NOMO-1 treated with dmso at 0.1 percent for 144 hours (cell line): ENCODE data around the gene MB21D2.

Experiments
- DNase-seq: peaks from one replicate; lab custom pipeline; 2025; ENCODE audit not compliant: unreplicated experiment; lab: John Stamatoyannopoulos, UW

Gene MB21D2

GRCh38 chr3:192892981-192893700 is 24.5 kb downstream of the MB21D2 start:
- DNase-seq = peak; percentile 86

DNA sequence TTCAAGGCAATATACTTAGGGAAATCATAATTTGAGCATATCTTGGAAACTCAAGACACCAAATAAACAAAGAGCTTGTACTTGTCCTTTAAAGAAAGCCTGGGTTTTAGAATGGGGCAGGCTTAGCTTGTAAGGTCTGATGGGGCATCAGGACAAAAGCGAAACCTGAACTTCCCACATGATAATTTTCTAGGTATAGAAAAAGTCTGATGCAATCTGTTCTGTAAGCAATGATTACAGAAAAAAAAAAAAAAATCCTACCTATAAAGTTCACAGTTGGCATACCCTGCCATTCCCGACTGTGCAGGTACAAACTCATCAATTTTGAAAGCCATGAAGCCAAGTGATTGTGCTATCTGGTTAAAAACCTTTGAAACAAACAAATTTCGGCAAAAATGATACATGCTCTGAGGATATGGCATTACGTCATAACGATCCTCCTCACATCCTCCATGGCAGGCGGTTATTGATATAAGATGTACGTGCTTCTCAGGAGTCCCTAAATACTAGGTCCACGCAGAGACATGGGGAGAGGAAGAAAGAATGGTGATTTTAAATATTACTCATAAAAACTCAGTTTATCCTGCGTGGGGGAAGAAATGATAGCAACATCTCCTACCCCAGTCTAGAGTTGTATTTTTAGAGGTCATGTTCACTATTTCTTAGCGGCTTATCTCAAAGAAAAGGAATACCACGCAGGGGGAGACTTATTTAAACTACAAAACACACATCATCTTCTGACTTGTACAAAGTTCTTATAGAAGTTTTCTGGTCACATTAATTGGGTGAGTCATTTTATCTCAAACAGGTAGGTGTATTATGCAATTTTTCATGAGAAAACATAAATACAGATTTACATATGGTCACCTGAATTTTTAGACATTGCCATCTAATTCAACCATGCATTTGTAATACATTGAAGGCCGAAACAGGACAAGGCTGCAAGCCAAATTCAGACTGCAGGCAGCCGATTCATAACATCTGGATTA is 27.0 kb downstream of the MB21D2 start:
- peak; percentile 24 for DNase-seq

DNA sequence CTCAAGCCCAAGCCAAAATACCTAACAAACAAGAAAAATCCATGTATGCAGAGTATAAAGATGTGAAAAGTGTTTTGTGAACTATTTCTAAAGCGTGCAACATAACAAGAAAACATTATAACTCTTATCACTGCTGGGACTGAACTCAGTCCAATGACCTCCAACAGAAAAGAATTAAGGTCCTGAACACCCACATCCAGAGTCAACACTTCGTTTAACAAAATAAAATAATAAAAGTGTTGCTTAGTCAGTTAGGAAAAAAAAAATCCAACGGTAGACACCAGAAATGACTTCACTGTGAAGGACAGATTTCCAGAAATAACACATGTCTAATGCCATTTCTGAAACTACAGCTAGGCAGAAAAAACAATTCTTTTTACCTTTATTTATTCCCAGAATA is 28.0 kb downstream of the MB21D2 start:
- DNase-seq = no peak

DNA sequence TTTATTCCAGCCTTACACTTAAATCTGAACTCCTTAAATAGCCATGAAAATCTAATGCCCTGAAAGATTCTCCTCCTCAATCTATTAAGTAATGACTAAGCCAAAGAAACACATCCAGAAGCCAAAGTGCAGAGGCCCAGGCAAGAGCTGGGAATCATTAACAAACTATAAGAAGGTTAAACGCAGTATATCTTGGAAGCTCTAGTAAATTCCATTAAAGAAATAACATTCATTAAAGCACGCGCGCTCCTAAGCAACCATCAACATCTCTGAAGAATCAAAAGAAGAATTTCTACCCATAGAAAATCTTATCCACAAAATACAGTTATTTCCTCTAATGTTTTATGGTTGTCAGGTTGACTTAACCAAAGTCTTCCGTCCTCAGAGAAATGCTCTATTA is 29.5 kb downstream of the MB21D2 start:
- no peak for DNase-seq

- no peak for DNase-seq
Measured at GRCh38 chr3:192887701-192888100, 30.0 kb downstream of the MB21D2 start.

GRCh38 chr3:192887047-192887446 is 30.6 kb downstream of the MB21D2 start:
- no peak for DNase-seq

DNA sequence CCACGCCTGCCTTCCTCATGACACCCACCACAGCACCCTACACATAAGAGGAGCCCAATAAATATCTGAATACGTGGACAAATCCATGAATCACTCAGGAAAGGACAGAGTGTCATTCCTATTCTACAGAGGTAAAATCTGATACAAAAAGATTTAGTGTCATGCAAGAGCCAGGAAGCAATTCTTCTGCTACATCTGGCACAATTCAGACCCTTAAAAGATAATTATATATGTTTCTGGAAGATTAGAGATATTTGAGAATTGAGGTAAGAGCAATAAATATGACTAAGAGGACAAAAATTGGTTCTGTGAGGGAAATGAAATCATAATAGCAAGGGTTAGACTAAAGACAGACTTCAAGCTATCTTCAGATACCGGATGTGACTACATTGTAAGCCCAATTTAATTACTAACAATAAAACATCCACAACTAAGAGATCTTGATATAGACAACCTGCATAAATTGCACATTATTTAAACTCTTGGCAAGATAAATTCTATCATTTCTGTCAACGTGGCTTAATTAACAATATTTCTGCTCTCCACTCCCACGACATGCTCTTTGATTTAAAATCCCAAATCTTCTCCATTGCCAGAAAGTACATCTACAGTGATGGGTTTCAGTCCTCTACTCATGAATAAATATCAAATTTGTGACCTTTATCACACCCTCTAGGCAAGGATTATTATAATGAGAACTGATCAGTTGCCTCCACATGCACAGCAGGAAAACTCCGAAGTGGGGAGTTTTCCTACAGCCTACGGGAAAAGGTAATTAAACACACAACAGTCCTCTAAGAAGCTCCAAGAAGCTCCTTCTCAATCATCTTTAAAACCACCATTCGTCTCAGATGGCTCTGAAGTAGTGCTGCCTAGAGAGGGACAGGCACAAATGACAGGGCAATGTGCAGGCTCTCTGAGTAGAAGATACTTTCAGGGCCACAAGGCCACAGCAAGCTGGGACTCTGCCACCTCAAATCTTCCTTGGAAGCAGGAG is 32.6 kb downstream of the MB21D2 start:
- DNase-seq = no peak

- no peak for DNase-seq
Measured at GRCh38 chr3:192883512-192883911, 34.1 kb downstream of the MB21D2 start.

GRCh38 chr3:192881159-192881786 is 36.4 kb downstream of the MB21D2 start:
- no peak for DNase-seq

DNA sequence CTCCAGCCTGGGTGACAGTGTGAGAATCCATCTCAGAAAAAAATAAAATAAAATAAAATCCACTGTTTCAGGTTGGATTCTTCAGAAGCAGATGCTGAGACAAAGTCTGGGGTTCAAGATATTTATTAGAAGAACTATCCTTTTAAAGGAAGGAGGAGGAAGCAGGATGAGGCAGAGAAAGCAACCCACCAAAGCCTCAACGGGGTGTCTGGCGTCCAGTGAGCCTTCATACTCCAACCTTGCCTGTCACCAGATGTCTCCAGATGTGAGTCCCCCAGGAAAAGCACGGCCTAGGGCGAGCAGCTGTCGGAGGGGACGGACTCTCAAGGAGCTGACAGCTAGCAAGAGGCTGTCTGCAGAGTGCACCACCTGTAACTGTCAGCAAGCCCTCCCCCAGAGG is 37.3 kb downstream of the MB21D2 start:
- DNase-seq = no peak

GRCh38 chr3:192879346-192880031 is 38.2 kb downstream of the MB21D2 start:
- DNase-seq = no peak

DNA sequence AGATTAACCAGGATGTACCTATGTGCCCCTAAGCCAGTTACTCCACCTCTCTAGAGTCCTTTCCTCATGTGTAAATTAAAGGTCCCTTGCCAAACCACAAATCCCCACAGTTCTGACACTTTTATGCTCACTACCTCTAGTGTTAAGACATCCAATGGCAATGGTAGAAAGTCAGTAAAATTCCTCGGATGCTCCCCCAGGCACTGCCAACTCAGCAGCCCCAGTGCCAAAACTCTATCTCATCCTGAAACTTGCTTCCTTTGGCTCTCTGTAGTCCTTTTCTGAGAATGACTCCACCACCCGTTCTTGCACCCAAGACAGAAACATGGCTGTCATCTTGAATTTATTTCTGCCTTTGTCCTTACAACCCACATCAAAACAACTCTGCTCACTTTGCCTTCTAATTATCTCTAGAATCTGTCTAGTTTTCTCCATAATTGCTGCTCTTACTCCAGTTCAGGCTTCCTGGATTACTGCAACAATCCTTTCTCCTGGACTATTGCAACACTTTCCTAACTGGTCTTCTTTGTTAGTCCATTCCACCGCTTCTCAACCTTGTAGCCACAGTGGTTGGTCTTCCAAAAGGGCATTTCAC is 41.6 kb downstream of the MB21D2 start:
- no peak for DNase-seq

- no peak for DNase-seq
Measured at GRCh38 chr3:192870822-192871221, 46.8 kb downstream of the MB21D2 start.

- no peak for DNase-seq
Measured at GRCh38 chr3:192869131-192870031, 48.3 kb downstream of the MB21D2 start.

GRCh38 chr3:192867645-192868044 is 50.0 kb downstream of the MB21D2 start:
- no peak for DNase-seq

DNA sequence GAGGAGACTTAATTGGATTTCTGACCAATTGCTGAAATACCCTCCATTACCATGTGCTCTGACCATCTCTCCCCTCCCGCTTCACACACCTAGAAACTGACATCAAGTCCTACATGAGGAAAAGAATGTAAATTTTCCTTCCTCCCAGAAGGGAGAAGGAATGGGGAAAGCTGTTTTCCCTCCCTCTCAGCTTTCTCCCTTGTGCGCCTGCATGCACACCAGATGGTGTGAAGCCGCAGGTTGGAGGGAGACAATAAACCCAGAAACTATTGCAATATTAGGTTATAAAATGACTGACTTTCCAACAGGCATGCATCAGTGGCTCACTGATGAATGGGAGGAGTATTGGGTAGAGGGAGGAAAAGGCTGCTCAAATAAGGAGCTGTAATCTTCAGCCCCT is 50.9 kb downstream of the MB21D2 start:
- no peak for DNase-seq

DNA sequence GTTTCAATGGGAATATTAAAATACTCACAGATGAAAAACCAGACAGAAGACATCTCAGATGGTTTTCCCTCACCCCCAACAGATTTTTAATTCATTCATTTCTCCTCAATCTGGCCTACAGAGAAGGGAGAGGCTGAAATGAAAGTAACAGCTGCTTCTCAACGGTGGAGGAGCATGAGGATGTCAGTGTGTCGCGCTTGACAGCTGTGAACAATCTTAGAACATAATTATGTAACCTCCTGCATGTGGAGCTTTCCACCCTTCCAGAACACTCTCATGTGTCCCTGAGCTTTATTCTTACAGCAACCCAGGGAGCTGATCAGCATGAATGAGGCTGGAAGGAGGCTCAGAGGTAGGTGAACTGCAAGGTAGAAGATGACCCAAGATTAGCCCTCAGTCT is 52.7 kb downstream of the MB21D2 start:
- no peak for DNase-seq

- no peak for DNase-seq
Measured at GRCh38 chr3:192863091-192863420, 54.6 kb downstream of the MB21D2 start.
